HG03135 (cell line): Measurements from ENCODE around the gene HIBADH.
"Not testable (repeated sequence)": the region's sequence is repeated elsewhere in the genome, so short reads cannot be mapped to it uniquely, and the experiment has no call there.

ENCODE experiments used
- ATAC-seq: cut with Tn5 transposase; IDR thresholded peaks from one replicate; pipeline ENCODE4 v1.9.1; 2021; ENCODE audit warnings: mild to moderate bottlenecking, moderate library complexity; ENCODE audit not compliant: unreplicated experiment

The HIBADH gene

GRCh38 chr7:27680610-27681009 is 17.9 kb upstream of the HIBADH start:
- no peak for ATAC-seq

- no peak for ATAC-seq
Observed at GRCh38 chr7:27678617-27679260, 16.1 kb upstream of the HIBADH start.

- no peak for ATAC-seq
Observed at GRCh38 chr7:27677912-27678612, 15.4 kb upstream of the HIBADH start.

GRCh38 chr7:27674126-27674525 is 11.4 kb upstream of the HIBADH start:
- not testable (repeated sequence) for ATAC-seq

GRCh38 chr7:27671675-27672074 is 9.0 kb upstream of the HIBADH start:
- ATAC-seq = no peak

GRCh38 chr7:27670676-27671075 is 8.0 kb upstream of the HIBADH start:
- ATAC-seq = no peak

- ATAC-seq = no peak
Observed at GRCh38 chr7:27670177-27670576, 7.5 kb upstream of the HIBADH start.

GRCh38 chr7:27665531-27665930 is 2.8 kb upstream of the HIBADH start:
- ATAC-seq = no peak

- no peak for ATAC-seq
Observed at GRCh38 chr7:27663989-27664331, 1.3 kb upstream of the HIBADH start.

- ATAC-seq = peak; percentile 0
Observed at GRCh38 chr7:27661811-27662489, 733 bp downstream of the HIBADH start.

- no peak for ATAC-seq
Observed at GRCh38 chr7:27656724-27657123, 6.0 kb downstream of the HIBADH start.

GRCh38 chr7:27655184-27655583 is 7.5 kb downstream of the HIBADH start:
- ATAC-seq = no peak

- ATAC-seq = no peak
Observed at GRCh38 chr7:27652518-27652917, 10.2 kb downstream of the HIBADH start.

- no peak for ATAC-seq
Observed at GRCh38 chr7:27651702-27652101, 11.0 kb downstream of the HIBADH start.

- no peak for ATAC-seq
Observed at GRCh38 chr7:27650283-27650682, 12.4 kb downstream of the HIBADH start.

- no peak for ATAC-seq
Observed at GRCh38 chr7:27647489-27647888, 15.2 kb downstream of the HIBADH start.

GRCh38 chr7:27647046-27647445 is 15.6 kb downstream of the HIBADH start:
- ATAC-seq = no peak

GRCh38 chr7:27642271-27642670 is 20.4 kb downstream of the HIBADH start:
- ATAC-seq = no peak

GRCh38 chr7:27641581-27642230 is 21.0 kb downstream of the HIBADH start:
- ATAC-seq = peak; percentile 85

- no peak for ATAC-seq
Observed at GRCh38 chr7:27640884-27641574, 21.7 kb downstream of the HIBADH start.

GRCh38 chr7:27639851-27640250 is 22.8 kb downstream of the HIBADH start:
- no peak for ATAC-seq
